NCI-H146 (cell line): ENCODE results near the gene PSD.

Experiments used
- DNase-seq: peaks from one replicate; lab custom pipeline; 2025; lab: John Stamatoyannopoulos, UW

PSD gene

DNA sequence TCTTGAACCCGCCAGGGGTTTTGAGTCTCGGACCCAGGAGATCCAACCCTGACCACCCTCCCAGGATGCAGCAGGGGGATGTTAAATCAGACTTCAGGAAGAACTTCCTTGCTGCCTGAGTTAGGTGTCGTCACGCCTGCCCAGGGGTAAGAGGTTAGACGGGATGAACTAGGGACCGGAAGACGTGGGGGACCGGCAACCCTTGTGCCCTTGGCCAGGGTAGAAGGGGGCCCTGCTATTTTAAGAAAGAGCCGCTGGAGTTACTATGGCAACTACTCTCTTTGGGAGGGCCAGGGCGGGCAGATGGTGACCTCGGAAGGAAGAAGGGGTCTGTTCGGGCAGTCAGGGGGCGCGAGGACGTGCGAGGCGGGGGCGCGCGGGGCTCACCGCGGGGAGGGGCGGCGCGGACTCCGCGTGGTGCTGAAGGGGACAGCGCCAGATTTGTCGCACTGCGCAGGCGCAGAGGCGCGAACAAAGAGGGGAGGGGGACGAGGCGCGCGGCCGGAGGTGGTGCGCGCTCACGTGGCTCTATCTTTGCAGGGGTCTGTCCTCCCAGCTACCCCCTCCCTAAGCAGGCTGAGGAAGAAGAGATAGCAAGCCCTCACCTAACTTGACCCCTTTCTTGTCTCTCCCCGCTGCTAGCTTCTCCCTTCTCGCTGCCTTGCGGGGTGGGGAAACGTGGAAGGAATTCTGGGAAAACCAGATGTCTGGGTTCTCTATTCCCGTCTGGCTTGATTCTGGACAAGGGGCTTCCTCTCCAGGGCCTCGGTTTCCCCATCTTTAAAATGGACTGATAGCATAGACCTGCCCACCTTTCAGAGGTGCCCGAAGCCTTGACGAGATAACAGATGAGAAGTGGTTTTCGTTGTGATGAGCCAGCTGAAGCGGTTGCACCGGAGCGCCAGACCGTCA is 940 bp upstream of the PSD start:
- DNase-seq = peak; percentile 87

DNA sequence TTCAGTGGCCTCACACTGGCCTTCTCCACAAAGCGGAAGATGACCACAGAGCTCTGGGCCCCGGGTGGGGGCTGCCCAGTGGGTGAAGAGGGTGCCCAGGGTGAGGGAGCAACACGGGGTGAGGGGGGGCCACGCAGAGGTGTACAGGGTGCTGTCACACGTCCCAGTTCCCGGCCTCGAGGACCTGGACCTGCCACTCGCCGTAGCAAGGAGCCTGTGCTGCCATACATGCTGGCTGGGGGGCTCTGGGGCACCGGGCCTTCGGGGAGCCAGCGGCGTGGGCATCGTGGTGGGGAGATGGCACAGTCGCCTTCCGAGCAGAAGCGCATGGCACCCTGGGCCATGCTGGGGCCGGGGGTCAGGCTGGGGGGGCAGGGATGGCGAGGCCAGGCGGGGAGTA is 1.9 kb downstream of the PSD start:
- DNase-seq = no peak

DNA sequence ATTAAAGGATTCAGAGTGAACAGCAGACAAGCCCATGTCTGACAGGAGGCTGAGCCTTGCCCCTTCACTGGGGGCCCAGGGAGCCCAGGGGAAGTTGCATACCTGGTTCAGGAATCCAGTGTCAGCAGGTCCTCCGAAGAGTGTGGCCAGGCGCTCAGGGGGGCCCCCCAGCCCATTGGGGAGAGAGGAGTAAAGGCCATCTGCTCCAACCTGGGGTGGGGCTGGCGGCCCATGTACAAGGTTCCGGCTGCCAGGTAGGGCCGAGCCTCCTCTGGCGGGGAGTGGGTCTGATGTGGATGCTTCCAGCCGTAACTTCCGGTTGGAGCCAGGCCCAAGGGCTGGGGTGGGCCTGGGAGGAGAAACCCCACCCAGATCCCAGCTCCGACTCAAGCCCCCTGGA is 2.3 kb downstream of the PSD start:
- no peak for DNase-seq

DNA sequence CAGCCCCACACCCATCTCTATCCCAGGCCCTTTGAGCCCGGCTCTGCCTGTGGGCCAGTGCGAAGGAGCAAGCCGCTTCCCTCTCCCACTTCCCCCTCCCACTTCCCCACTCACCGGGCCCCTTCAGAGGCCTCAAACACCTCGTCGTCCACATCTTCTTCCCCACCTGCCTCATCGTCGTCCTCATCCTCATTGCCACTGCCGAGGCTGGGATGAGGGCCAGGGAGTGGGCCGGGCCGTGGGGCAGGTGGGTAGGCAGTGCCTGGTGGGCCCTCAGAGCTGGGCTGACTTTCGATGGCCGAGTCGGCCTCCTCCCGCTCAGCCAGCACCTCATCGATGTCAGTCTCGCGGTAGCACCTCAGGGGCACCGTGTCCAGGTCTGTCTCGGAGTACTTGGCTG is 3.8 kb downstream of the PSD start:
- no peak for DNase-seq

DNA sequence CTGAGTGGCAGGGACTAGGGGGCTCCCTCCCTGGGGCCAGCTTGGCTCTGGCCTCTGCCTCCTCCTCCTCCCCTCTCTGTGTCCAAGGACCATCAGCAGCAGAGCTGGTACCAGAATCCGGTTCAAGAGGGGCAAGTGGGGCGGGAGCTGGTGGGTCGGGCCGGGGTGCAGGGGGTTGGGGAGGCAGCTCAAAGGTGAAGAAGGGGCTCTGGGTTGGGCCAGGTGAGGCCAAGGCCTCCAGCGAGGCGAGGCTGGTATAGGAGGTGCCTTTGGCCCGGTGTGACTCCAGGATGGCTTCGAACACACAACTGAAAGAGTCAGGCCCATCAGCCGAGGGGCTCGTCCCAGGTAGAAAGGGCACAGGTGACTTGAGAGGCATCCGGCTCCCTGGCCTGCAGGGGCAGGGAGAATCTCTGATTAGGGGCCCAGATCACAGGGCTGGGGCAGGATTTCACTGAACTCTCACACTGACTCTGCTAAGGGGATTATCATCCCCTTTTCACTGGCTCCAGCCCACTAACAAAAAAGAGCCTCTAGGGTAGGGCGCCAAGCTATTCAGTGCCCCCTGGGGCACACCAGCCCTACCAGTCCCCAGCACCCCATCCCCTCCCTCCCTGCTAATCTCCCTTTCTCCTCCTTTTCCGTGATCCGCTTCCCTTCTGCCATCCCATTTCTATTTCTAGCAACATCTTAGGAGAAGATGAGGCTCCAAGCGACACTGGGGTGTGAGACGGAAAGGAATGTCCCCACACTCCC is 4.6 kb downstream of the PSD start:
- no peak for DNase-seq

DNA sequence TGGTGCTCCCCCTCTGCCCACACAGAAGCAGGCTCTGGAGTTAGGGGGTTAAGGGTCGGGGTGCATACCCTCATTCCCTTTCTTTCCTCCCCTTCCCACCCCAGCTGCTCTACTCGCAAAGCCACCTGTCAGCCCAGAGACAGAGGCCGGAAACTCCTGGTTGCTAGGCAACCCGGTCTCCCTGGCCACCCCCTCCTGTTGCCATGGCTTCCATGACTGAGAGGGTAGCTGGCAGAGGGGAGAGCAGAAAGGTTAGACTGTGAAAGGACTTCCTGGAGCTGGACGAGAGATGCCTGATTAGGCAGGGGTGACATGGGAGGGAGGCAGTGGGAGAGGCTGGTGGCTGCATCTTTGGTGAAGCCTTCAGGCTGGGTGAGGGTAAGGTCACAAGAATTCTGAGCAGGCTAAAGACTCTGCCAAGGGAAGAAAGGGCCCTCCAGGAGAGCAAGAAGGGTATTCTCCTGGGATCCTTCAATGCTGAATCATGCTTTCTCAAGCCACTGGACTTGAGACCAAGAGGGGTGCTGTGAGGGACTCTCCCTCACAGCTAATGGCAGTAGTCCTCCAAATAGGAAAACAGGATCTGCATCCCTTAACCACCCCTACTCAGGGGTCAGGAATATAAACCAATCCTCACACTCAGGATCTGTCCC is 5.4 kb downstream of the PSD start:
- peak; percentile 93 for DNase-seq

DNA sequence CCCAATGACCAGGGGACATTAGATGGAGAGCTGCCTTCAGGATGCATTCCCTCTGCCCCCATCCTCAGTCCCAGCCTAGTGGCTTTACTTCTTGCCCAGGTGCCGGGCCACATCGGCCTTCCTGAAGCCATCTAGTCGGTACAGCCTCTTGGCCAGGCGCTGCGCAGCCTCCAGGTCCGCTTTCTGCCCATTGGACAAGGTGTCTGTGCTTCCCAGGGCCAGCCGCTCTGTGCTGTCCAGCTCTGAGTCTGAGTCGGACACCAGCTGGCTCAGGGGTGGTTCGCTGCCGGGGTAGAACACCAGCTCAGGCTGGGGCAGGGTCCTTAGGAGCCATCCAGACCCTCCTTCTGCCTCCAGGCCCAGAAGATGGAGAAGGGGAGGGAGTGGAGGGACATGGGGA is 6.3 kb downstream of the PSD start:
- no peak for DNase-seq

DNA sequence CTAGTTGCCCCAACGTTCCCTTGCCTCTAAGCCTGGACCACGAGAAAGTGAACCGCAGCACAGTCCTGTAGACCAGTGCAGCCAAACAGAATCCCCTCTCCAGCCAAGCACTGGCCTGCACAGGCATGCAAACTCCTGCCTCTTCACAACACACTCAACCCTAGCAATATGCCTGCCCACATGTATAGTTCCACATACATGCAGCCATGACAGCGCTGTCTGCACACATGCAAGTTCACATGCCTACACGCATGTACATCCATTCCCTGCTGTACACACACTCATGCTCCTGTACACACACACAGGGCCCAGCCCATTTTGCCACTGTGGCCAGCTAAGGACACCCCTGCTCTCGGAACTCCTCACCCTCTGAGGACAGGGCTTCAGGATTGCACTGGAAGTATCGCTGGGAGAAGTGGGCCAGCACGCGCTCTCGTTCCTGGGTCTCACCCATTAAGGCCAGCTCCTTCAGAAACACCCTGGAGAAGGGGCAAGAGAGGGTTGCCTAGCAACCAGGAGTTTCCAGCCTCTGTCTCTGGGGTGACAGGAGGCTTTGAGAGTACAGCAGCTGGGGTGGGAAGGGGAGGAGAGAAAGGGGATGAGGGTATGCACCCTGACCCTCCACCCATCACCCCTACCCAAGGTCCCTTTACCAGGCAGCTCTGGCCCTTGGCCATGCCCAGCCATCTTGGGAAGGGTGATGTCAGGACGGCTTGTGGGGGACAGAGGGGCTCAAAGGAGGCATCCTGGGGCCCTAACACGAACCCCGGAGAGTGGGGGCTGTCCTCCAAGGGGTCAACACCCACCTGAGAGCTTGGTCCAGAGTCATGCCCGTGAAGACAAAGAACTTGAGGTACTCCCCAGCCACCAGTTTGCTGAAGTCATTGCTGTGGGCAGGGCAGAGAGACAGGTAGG is 7.0 kb downstream of the PSD start:
- no peak for DNase-seq

DNA sequence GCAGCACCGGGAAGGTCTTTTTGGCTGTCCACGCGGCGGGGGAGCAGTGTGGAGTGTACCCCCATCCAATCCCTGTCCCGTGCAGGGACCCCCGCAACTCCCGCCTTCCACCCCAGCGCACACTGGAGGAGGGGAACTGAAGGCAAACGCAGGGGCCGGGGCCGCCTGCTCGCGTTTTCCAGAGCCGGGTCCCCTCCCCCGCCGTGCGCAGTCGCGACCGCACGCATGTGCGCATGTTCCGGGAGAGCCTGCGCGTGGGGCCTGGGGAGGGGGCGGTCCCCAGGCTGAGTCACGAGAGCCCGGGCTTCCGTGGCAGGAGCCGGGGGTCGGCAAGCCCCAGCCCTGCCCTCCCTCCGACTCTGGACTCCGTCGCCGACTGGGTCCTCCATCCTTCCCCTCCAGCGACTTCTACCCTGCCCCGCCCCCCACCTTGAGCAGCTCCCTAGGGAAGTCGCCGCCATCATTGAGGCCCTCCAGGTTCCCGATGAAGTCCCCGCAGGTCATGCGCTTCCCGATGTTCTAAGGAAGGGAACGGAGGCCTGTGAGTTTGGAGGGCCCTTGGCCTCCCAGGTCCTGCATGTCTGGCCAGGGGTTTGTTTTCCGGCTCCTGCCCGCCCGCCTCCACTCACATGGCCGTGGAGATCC is 8.0 kb downstream of the PSD start:
- DNase-seq = no peak

DNA sequence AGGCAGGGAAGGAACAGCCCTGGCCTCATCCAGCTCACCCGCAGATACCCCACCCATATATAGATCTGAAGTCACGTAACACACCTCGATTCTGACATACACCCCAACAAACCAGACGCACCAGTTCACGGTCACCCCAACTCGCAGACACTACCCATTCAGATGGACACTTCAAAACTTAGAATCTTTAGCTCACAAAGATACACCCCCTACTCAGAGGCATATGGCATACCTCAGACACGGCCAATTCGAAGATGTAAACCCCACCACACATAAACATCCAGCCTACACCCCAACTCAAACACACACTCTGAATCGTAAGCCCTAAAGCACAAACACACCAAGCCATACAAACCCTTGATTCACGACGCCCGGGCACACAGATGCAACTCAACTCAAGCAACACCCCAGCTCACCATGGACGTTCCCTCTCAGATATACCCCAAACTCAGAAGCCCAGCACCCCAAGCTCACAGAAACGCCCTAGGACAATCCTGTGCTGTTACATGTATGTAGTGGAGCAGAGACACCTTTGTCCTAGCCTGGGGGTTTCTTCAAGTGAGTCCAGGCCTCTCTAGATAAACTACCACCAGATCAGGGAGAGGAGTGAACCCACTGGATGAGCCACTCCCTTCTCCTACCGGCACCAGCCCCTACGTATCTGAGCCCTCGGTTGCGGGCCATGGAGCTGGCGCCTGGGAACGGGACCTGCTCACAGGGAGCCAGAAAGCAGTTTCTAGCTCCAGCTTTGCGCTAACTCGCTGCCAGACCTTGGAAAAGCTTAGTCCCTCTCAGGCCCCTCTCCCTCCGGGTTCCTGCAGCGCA is 8.8 kb downstream of the PSD start:
- DNase-seq = no peak

DNA sequence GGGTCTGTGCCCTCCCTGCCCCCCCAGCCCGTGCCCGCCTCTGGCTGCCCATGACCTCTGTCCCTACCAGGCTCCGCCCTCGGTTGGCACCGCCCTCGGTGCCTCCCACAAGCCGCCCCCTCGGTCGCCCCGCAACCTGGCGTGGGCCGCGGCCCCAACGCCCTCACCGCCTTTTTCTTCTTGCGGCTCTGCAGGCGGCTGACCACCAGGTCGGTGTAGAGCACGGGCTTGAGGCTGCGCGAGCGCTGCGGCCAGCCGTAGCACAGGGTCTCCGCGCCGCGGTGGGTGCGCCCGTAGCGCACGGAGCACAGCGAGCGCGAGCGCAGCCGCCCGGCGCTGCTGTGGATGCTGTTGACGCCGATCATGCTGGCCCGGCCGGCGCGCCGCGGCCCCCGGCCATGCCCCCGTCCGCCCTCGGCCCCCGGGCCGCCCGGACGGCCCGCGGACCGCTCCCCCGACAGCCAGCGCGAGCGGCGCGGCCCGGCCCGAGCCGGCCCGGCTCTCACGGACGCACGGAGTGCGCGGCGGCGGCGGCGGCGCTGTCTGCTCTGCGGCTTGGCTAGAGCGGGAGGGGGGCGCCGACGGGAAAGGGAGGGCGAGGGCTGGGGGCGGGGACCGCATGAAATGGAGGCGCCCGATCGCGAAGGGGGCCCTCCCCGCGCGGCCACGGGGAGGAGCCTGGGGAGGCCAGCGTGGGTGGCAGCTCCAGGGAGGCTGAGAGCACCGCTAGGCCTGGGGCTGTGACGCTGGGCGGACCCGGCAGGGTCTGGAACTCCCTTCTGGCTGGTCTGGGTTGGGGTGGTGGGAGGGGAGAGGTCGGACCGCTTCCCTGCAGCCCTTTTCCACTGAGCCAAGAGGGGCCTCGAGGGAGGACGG is 9.6 kb downstream of the PSD start:
- DNase-seq = peak; percentile 58

DNA sequence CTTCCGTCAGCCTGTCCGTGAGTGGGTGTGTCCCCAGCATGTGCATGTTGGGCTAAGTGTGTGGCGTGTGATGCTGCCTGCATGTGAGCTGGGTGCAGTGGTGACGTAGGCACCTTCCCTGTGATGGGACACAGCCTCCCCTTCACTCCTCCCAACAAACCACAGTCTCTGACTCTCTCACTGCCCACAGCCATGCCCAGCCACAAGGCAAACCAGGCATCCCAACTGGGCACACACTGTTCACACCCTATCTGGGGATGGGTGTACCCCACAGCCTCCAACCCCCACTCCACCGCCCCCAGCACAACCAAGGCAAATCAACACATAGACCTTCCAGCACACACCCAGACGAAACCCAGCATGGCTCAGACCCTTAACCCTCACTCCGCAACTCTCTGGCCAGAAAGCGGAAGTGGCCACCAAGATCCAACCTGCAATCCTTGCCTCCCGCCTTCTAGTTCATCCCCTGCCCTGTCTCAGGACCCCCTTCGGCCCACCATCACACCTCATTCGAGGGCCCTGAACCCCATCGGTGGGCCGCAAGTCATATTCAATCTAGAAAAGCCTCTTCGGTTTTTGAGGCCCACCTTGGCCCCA is 10.4 kb downstream of the PSD start:
- DNase-seq = no peak

DNA sequence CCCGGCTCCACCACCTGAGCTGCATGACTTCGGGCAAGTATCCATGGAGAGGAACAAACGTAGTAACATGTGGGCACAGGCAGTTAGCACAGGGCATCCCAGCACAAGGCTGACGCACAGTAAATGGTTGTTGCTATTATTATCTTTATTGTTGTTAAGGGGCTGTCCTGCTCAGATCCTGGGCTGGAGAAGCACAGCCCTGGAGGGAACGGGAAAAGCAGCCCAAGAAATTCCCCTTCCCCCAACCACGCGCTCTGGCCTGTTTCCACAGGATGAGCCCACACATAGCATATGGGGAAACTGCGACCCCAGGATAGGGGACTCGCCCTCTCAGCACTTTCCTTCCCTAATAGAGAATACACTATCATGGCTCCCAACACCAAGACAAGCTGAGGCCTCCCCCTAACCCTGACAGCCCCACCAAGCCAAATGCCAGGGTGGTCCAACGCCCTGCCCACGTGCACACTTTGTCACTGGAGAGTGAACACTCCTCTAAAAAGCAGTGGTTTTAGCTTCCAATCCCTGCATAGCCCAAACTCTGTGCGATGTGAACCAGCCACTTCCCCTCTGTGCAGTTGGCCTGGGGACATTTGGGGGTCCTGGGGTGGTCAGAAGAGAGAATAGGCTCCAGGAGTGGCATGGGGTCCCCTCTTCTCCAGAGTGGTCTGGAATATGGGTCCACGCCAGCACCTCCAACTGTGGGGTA is 11.0 kb downstream of the PSD start:
- no peak for DNase-seq

DNA sequence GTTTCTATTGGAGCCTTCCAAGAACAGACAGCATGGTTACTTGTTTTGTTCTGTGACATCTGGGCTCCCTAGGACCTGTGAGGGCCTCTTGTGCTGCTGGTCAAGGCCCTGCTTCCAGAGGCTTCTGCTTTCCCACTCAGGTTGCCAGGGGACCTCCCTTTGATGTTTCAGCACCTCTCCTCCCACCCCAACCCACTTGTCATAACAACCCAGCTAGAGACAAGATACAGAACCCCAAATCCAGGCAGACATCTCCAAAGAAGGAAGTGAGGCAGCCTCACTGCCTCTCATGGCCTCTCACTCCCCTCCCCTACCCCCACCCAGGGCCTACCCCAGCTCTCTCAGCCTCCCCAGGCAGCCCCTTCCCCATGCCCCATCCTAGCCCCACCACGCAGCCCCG is 11.8 kb downstream of the PSD start:
- no peak for DNase-seq

DNA sequence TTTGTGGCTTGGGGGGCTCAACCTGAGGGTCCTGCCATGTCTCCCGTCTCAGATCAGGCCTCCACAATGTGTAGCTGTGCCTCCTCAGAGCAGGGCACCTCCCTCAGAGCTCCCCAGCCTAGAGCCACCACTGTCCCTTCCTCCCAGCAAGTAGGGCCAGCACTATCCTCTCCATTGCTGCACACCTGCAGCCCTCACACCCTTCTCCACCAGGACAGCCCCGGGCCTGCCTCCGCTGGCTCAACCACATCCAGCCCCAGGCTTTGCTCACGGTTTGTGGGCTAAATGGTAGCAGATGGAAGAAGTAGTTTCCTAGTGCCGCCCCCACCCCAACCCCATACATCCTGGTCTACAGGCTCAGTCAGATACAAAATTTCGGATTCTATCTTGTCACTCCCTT is 13.0 kb downstream of the PSD start:
- no peak for DNase-seq

DNA sequence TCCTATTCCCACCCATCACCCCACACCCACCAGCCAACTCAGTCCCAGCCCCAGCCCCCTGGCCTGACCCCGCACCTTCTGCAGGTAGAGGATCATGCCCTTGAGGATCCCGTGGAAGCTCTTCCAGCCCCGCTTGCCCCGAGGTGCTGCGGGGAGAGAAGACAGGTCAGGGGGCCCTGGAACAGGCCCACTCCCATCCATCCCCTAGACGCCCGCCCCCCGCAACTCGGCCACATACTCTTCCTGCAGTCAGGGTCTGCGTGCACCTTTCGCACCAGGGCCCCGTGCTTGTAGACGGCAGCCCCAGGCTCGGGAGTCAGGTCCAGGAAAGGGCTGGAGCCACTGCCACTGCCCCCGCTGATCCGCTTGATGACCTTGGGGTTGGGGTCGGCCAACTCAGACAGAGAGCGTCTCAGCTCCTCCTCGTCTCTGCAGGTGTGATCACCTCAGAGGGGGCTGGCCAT is 13.4 kb downstream of the PSD start:
- no peak for DNase-seq

DNA sequence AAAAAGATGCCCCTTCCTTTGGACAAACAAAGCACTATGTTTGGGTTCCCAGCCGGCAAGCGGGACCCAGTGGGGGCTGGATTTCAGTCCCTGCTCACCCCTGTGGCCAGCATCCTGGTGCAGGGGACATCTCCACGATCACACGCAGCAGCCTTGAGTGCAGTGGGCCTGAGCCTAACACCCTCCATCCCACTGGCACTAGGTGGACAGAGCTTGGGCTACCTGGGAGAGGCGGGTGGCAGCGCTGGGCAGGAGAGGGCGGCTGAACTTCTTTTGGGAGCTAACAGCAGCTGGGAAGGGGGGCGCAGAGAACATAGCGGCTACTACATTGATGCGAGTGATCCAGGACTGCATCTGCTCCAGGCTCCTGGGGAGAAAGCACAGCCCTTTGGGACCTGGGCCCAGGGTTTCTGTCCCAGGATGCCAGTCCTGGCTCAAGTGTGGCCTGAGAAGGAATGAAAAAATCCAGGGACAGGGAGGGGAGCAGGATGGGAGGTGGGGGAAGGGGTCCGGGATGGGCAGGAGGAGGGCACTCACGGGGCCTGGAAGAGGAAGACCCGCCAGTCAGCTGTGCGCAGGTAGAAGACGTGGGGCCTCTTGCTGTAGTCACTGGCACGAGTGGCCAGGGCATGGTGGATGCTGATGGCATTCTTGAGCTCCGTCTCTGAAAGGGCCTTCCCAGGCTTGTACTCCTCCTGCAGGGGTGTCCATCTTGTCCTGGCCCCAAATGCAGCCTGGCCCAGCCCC is 14.1 kb downstream of the PSD start:
- no peak for DNase-seq

DNA sequence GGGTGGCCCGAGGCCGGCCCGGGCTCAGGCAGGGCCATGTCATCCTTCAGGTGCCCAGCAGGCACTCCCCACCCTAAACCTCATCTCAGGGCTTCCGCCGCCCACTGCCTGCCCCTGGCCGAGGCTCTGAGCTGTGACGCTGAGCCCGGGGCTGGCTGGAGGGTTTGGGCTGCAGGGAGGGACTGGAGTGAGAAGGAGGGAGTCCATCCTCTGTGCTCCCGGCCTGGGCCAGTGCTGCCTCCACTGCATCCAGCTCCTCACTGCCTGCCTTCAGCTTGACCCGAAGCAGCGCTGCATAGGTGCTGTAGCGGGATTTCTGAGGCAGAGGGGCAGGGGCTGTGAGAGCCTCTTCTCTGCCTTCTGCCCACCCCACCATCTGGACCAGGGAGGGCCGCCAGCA is 15.5 kb downstream of the PSD start:
- no peak for DNase-seq
